ENCODE results near the gene ST6GAL1.
A peak's percentile ranks its signal among the peaks of the same experiment; 100 is the strongest.
"Not testable (repeated sequence)": the region's sequence is repeated elsewhere in the genome, so short reads cannot be mapped to it uniquely, and the experiment has no call there.

The ST6GAL1 gene, protein sequence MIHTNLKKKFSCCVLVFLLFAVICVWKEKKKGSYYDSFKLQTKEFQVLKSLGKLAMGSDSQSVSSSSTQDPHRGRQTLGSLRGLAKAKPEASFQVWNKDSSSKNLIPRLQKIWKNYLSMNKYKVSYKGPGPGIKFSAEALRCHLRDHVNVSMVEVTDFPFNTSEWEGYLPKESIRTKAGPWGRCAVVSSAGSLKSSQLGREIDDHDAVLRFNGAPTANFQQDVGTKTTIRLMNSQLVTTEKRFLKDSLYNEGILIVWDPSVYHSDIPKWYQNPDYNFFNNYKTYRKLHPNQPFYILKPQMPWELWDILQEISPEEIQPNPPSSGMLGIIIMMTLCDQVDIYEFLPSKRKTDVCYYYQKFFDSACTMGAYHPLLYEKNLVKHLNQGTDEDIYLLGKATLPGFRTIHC

DNA sequence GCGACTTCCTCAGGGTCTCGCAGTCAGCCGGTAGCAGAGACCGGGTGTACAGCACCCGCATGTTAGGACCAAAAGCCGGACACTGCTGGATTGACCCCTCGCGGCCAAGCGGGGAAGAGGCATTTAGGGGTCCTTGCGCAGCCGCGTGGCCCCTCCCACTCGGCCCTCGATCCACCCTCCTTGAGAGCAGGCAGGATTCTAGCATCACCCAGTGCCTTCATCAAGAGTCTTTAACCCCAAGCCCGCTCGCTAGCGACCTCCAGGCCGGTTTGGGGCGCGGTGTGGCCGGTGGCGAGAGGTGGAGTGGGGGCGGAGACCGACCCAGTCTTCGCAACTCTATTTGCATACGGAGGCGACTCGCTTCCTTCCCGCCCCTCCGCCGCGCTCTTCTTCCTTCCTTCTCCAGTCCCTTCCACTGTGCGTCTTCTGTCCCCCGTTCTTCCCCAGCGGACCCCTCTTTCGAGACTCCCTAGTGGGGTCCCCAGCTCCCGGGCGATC is at the start of gene ST6GAL1:
Gene ST6GAL1 (plus strand): TSS at position 384 of the 498 bp plus-strand sequence. CDS start 112,178 bp downstream, outside the sequence.
- DNase-seq = peak in 51 of 58 donors; percentile 23 to 79 (median 46)

DNA sequence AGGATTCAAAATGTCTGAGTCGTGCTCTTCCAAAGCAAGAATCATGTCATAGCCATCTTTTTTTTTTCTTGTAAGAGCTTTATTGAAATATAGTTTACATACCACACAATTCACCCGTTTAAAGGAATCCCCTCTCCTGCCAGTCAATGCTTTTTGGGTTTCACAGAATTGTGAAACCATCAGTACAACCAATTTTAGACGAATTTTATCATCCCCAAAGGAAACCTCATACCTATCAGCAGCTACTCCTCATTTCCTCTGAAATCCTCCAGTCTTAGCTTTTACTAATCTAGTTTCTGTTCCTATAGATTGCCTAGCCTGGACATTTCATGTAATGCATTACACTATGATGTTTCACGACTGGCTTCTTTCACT is 48.2 kb upstream of the ST6GAL1 start:
- DNase-seq = no peak

DNA sequence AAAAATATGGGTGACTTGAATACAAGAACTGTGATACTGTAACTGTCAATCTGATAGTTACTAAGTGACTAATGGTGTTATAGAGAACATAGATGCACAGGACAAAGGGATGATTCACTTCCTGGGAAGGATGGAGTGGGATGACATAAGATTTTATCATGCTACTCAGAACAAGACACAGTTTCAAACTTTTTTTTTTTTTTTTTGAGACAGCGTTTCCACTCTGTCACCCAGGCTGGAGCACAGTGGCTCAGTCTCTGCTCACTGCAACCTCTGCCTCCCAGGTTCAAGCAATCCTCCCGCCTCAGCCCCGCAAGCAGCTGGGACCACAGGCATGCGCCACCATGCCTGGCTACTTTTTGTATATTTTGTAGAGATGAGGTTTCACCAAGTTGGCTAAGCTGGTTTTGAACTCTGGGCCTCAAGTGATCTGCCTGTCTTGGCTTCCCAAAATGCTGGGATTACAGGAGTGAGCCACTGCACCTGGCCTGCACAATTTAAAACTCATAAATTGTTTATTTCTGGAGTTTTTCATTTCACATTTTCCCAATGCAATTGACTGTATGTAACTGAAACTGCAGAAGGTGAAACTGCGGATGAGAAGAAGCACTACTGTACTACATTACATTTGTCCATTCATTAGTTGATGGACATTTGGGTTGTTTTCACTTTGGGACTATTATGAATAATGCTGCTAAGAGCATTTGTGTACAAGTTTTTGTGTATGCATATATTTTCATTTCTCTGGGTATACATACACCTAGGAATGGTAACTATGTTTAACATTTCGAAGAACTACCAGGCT is 47.2 kb upstream of the ST6GAL1 start:
- DNase-seq = no peak

DNA sequence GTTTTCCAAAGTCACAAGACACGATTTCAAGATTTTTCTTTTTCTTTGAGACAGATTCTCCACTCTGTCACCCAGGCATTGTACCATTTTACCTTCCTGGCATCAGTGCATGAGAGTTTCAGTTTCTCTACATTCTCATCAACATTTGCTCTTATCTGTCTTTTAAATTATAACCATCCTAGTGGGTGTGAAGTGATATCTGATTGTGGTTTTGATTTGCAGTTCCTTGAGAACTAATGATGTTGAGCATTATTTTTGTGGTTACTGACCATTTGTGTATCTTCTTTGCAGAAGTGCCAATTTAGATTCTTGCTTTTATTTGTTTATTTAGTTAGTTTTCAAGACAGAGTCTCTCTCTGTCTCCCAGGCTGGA is 46.7 kb upstream of the ST6GAL1 start:
- DNase-seq = no peak

DNA sequence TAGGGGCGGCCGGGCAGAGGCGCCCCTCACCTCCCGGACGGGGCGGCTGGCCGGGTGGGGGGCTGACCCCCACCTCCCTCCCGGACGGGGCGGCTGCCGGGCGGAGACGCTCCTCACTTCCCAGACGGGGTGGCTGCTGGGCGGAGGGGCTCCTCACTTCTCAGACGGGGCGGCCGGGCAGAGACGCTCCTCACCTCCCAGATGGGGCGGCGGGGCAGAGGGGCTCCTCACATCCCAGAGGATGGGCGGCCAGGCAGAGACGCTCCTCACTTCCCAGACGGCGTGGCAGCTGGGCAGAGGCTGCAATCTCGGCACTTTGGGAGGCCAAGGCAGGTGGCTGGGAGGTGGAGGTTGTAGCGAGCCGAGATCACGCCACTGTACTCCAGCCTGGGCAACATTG is 45.5 kb upstream of the ST6GAL1 start:
- DNase-seq = not testable (repeated sequence)

DNA sequence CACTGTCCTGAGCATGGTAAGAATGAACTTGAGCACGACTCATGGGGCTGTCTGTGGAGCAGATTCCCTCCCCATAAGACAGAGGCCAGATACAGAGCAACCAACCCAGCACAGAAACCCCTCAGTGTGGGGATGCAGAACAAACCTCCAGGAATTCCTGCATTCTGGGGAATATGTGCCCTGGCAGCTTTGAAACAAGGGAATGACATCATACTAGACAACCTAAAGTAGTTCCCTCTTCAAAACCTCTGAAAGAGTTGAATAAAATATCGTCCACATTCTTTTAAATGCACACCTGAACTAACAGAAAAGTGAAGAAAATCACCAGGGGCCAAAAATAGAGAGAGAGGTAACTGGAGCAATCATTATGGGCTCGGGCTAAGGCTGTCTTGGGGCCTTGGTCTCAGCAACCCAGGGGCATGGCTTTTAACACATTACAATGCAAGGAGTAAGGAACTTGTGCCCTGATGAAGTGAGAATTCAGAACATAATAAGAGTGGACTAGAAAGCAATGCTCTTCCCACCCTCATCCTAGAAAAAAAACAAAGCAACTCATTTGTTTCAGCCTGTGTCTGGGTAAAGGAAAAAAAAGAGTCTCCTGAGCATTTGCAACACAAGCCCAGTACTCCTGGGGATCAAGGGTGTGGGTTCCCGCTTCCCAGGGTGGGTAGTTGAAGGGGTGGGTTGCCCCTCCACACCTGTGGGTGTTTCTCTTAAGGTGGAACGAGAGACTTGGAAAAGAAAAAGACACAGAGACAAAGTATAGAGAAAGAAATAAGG is 43.9 kb upstream of the ST6GAL1 start:
- no peak for DNase-seq

DNA sequence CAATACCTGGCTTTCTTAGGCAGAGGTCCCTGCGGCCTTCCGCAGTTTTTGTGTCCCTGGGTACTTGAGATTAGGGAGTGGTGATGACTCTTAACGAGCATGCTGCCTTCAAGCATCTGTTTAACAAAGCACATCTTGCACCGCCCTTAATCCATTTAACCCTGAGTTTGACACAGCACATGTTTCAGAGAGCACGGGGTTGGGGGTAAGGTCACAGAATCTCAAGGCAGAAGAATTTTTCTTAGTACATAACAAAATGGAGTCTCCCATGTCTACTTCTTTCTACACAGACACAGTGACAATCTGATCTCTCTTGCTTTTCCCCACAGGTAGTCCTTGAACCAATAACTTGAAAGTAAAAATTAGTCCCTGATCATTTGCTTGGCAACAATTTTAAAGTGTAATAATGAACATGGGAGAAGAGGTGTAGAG is 42.8 kb upstream of the ST6GAL1 start:
- not testable (repeated sequence) for DNase-seq

DNA sequence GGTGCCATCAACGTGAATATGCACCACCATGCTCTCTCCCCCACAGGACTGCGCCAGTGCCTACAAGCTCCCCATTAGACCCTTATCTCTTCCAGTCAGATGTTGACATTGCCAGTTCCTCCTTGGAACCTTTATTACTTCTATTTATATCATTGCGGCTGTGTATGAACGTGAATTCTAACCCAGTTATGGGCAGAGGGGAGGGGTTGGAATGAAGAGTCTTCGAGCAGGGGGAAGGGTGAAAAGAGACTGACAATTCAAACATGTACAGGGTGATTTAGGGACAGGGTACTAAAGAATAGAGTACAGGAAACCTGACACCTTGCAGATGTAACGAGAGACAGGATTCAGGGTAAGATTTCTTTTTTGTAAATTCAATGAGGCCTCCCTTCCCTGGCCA is 41.8 kb upstream of the ST6GAL1 start:
- no peak for DNase-seq

DNA sequence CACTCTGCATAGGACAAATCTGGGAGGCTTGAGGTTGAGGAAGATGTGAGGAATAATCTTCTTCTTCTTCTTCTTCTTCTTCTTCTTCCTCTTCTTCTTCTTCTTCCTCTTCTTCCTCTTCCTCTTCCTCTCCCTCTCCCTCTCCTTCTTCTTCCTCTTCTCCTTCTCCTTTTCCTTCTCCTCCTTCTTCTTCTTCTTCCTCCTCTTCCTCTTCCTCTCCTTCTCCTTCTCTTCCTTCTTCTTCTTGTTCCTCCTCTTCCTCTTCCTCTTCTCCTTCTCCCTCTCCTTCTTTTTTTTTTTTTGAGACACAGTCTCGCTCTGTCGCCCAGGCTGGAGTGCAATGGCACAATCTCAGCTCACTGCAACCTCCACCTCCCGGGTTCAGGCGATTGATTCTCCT is 40.6 kb upstream of the ST6GAL1 start:
- not testable (repeated sequence) for DNase-seq

DNA sequence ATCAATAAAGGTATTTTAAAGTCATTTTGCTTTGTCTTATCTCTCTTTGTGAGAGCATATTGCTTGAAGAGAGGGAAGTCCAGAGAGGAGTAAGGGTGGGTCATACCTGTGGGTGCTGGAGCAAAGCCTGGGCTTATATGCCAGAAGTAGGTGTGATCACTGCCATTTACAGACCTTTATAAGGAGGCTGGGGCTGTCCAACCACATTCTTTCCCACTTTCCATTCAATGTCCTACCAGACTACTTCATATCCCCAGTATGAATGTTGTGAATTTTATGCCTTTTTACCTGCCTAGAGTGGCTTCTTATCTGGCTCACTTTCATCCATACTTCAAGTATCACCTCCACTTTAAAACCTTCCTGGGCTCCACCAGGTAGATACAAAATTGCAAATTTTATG is 39.4 kb upstream of the ST6GAL1 start:
- no peak for DNase-seq

DNA sequence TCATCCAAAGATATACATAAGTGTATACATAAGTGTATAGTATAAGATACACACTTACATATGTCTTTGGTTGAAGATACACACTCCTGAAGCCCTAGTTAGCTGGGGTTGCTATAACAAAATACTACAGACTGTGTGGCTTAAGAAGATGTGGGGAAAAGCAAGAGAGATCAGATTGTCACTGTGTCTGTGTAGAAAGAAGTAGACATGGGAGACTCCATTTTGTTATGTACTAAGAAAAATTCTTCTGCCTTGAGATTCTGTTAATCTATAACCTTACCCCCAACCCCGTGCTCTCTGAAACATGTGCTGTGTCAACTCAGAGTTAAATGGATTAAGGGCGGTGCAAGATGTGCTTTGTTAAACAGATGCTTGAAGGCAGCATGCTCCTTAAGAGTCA is 37.3 kb upstream of the ST6GAL1 start:
- DNase-seq = not testable (repeated sequence)

DNA sequence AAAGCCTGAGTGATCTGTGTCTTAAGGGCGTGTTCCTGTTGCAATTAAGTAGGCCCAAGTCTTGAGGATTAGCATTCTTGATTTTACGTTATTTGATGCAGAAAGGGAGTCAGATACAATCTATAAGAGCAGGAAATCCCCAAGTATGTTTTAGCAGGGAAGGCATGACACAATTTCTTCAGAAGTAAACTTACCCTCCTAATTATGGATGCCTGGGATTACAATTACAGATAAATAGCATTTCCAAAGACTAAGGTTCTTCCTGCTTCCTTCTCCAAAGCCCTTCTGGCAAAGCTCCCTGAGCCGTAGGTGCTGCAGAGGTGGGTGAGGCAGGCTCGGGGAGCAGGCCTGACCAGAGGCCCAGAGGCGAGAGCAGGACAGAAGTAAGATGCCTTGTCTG is 34.9 kb upstream of the ST6GAL1 start:
- no peak for DNase-seq

DNA sequence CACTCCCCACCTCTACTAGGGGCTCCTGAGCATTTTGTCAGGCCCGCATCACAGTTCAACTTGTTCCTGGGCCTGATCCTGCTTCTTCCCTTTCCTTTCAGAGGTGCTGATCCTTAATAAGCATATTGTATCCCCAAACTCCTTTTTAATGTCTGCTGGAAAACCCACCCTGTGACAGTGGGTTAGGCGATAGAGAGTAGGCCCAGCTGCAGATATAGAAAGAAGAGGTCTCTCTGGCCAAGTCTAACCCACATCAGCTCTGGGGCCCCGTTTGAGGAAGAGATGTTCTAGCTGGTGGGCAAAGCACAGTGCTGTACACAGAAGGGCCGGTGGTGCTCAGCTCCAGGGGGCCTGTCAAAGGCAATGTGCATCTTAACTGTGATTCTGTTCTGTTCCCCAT is 34.3 kb upstream of the ST6GAL1 start:
- no peak for DNase-seq

DNA sequence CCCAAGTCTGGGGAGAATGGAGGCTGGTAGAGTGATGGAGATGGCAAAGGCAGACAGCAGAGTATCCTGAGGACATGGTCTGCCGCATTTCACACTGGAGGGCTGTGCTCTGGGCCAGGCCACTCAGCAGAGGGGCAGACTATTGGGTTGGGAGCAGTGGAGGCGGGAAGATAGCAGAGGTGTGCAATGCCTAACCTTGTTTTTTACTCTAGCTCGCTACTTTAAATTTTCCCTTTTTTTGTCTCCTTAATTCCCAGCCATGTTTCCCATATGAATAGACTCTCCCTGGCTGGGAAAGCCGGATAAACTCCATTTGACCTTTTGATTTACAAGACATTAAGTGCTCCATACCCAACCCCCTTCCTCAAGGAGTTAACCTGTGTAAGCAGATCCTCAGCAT is 33.5 kb upstream of the ST6GAL1 start:
- no peak for DNase-seq

DNA sequence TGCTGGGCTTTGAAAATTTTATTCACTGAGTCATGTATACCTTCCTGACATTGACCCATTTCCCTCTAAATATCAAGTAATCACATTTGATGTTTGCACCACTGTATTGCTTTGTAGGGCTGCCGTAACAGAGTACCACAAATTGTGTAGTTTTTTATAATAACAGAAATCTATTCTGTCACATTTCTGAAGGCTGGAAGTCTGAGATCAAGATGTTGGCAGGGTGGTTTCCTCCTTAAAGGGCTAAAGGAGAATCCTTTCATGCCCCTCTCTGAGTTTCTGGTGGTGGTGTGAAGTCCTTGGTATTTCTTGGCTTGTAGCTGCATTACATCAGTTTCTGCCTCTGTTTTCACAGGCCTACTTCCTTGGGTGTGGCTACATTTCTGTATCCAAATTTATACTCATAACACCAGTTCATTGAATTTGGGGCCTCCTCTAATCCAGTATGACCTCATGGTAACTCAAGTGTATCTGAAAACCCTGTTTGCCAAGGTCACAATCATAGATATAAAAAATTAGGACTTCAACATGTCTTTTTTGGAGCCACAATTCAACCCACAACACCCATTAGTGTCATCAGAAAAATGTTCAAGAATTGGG is 29.1 kb upstream of the ST6GAL1 start:
- DNase-seq = no peak

DNA sequence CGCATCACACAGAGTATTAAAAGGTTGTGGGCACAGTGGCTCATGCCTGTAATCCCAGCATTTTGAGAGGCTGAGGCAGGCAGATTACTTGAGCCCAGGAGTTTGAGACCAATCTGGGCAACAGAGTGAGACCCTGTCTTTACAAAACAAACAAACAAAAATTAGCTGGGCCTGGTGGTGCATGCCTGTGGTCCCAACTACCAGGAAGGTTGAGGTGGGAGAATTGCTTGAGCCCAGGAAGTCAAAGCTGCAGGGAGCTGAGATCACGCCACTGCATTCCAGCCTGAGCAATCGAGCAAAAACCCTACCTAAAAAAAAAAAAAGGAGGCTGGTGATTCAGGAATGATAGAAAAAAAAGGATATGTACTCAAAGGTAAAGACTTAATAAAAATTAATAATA is 28.2 kb upstream of the ST6GAL1 start:
- no peak for DNase-seq

DNA sequence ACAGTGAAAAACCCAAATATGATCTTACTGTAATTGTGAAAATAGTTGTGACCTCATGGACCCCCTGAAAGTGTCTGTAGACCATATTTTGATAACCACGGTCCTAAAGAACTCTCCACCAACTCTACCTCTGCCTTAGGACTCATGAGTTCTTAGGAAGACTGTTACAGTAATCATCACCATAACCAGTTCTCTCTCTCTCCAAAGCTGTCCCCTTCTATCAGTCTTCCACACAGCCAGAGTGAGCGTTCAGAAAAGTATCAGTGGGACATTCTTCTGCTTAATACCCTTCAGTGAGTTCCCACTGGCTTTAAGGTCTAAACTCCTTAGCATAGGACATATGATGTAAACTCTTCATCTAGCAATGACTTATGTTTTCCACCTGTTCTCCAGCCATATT is 27.6 kb upstream of the ST6GAL1 start:
- DNase-seq = no peak

DNA sequence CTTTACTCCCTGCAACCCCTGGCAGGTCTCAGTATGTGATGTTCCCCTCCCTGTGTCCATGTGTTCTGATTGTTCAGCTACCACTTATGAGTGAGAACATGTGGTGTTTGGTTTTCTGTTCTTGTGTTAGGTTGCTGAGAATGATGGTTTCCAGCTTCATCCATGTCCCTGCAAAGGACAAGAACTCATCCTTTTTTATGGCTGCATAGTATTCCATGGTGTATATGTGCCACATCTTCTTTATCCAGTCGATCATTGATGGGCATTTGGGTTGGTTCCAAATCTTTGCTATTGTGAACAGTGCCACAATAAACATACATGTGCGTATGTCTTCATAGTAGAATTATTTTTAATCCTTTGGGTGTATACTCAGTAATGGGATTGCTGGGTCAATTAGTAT is 26.6 kb upstream of the ST6GAL1 start:
- DNase-seq = not testable (repeated sequence)

DNA sequence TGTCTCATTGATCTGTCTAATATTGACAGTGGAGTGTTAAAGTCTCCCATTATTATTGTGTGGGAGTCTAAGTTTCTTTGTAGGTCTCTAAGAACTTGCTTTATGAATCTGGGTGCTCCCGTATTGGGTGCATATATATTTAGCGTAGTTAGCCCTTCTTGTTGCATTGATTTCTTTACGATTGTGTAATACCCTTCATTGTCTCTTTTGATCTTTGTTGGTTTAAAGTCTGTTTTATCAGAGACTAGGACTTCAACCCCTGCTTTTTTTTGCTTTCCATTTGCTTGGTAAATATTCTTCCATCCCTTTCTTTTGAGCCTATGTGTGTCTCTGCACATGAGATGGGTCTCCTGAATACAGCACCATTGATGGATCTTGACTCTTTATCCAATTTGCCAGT is 23.3 kb upstream of the ST6GAL1 start:
- not testable (repeated sequence) for DNase-seq

DNA sequence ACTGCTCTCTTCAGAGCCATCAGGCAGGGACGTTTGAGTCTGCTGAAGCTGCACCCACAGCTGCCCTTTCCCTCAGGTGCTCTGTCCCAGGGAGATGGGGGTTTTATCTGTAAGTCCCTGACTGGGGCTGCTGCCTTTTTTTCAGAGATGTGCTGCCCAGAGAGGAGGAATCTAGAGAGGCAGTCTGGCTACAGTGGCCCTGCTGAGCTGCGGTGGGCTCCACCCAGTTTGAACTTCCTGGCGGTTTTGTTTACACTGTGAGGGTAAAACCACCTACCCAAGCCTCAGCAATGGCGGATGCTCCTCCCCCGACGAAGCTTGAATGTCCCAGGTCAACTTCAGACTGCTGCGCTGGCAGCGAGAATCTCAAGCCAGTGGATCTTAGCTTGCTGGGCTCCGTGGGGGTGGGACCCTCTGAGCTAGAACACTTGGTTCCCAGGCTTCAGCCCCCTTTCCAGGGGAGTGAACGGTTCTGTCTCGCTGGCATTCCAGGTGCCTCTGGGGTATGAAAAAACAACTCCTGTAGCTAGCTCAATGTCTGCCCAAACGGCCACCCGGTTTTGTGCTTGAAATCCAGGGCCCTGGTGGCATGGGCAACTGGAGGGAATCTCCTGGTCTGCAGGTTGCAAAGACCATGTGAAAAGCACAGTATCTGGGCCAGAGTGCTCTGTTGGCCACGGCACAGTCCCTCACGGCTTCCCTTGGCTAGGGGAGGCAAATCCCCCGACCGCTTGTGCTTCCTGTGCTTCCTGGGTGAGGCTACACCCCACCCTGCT is 21.1 kb upstream of the ST6GAL1 start:
- DNase-seq = no peak
